ENCODE measurements around the gene GALR3. TPM values are rescaled to one million over a fixed set of nuclear protein-coding genes. Genes with fewer than 3 reads are reported as not detected.

GALR3 gene
- total and polyA plus RNA-seq, 2 of the 8 experiments (the other 6 are each of a cell fraction or from before 2014, with no cell fraction given), result 0.84 to 1.1 TPM

- TF ChIP-seq RXRA (IDR thresholded peaks at IDR 0.05; ENCODE audit: insufficient read depth, low read depth, low read length) (no peak), ASH2L (IDR thresholded peaks at IDR 0.05; ENCODE audit: low read length) (peak; percentile 68), EGR1 (IDR thresholded peaks at IDR 0.05; ENCODE audit: borderline replicate concordance, low read depth, low read length) (0 out of 2 replicates have a peak, but pooled peaks have one; percentile 31), GTF2F1 (IDR thresholded peaks at IDR 0.05; ENCODE audit: borderline replicate concordance, low read depth, low read length) (no peak), RNF2 (IDR thresholded peaks at IDR 0.05; ENCODE audit: borderline replicate concordance, low read depth, low read length, missing control alignments, poor library complexity, severe bottlenecking) (peak; percentile 33), EP300 (IDR thresholded peaks at IDR 0.05; ENCODE audit: borderline replicate concordance in 1 of 2, low read depth in 2 of 2, low read length in 2 of 2) (peak in 1 of 2 experiments; percentile 52; a peak in 1 of 3 replicates), SUZ12 (IDR thresholded peaks at IDR 0.05; ENCODE audit: low read length) (peak; percentile 52; the same call in 1 of the 2 replicates), MAFK (IDR thresholded peaks at IDR 0.05; ENCODE audit: low read depth, low read length) (no peak), ZNF274 (IDR thresholded peaks at IDR 0.05; ENCODE audit: borderline replicate concordance, extremely low read depth, low read length) (no peak)
Measured at GRCh38 chr22:37803195-37803638, 20.0 kb upstream of the GALR3 start (continued).

Data from H1 (cell line).